SJSA1 (cell line): ENCODE data around the gene SLC16A10. TPM values are rescaled to one million over a fixed set of nuclear protein-coding genes. Genes with fewer than 3 reads are reported as not detected.

Experiments
- DNase-seq, 2 experiments: peaks; one replicate each; pipeline ENCODE4 v3.0.0-alpha.2; 2015 to 2020; ENCODE audit warnings: low spot score in 2 of 2, low read depth in 1 of 2
- H3K27ac ChIP-seq: fragments of 250-450 bp; sonication (Bioruptor Pico); 2 replicates; pipeline ENCODE4 v1.5.1; 2020; ENCODE audit warnings: mild to moderate bottlenecking, moderate library complexity
- H3K27me3 ChIP-seq: fragments of 250-450 bp; sonication (Bioruptor Pico); replicated peaks from 2 replicates; pipeline ENCODE4 v1.5.1; 2020; ENCODE audit warnings: mild to moderate bottlenecking, moderate library complexity
- H3K36me3 ChIP-seq: fragments of 250-450 bp; sonication (Bioruptor Pico); 2 replicates; pipeline ENCODE4 v1.5.1; 2020; ENCODE audit warnings: mild to moderate bottlenecking
- H3K4me1 ChIP-seq: fragments of 250-450 bp; sonication (Bioruptor Pico); replicated peaks from 2 replicates; pipeline ENCODE4 v1.6.1; 2021; ENCODE audit warnings: mild to moderate bottlenecking
- H3K4me3 ChIP-seq: fragments of 250-450 bp; sonication (Bioruptor Pico); 2 replicates; pipeline ENCODE4 v1.5.1; 2020; ENCODE audit warnings: mild to moderate bottlenecking
- H3K9me3 ChIP-seq: fragments of 250-450 bp; sonication (Bioruptor Pico); replicated peaks from 2 replicates; pipeline ENCODE4 v1.5.1; 2020; ENCODE audit warnings: mild to moderate bottlenecking
- total RNA-seq: library from RNA; depleted of rRNA; stranded (reverse); fragments of >200 nt; shearing (Covaris generic); gene quantifications from 2 replicates; pipeline ENCODE4 v1.2.3, GENCODE V29; 2014; rRNA removed

SLC16A10 gene
- total RNA-seq, 1 experiment from 2014 or later, result not detected

DNA sequence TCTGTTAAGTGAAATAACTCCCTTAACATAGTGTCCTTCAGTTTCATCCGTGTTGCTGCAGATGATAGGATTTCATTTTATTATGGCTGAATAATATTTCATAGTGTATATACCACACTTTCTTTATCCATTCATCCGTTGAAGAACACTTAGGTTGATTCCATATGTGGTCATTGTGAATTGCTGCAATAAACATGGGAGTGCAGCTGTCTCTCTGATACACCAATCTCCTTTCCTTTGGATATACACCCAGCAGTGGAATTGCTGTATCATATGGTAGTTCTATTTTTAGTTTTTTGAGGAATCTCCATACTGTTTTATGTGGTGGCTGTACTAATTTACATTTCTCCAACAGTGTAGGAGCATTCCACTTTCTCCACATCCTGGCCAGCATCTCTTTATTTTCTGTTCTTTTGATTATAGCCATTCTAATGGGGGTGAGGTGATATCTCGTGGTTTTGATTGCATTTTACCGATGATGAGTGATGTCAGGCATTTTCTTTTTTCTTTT, 193.2 kb downstream of the SLC16A10 start:
- H3K36me3 ChIP-seq, result peaks cover 43% of the 10 kb centered on the region
- no peak for DNase-seq
- H3K4me3 ChIP-seq, result no peak overlapping the region
- H3K27ac ChIP-seq, result no peak overlapping the region
- no peaks in the 10 kb centered on the region for H3K27me3 ChIP-seq
- H3K4me1 ChIP-seq, result no peaks in the 10 kb centered on the region
- H3K9me3 ChIP-seq, result no peaks in the 10 kb centered on the region; the same call in 1 of the 2 replicates

Other genes with a start within 250 kb of the SLC16A10 start
- 79.6 and 100 TPM in 2 replicates for gene AMD1, start 212.7 kb upstream of the SLC16A10 start, total RNA-seq
- gene GTF3C6, start 128.8 kb upstream of the SLC16A10 start, total RNA-seq, result 157 and 191 TPM in 2 replicates
- gene RPF2, start 105.5 kb upstream of the SLC16A10 start, total RNA-seq, result 54.2 and 78.5 TPM in 2 replicates